Activated B cell treated with CpG ODN at 0.5 μM for 24 hours (primary cell): ENCODE measurements around the gene ZMYND8. TPM values are rescaled to one million over a fixed set of nuclear protein-coding genes. Genes with fewer than 3 reads are reported as not detected.
"Not testable (repeated sequence)": the region's sequence is repeated elsewhere in the genome, so short reads cannot be mapped to it uniquely, and the experiment has no call there.

ENCODE experiments used
- ATAC-seq: fragments of 200-7000 bp; cut with Tn5 transposase; one replicate; pipeline ENCODE4 v1.10.0; 2021; ENCODE audit warnings: low read depth, mild to moderate bottlenecking, moderate library complexity
- CTCF ChIA-PET: fragments of 350-600 bp; sonication (Branson Sonifier 250); formaldehyde crosslinking; loops from one replicate; lab custom pipeline; 2021; ENCODE audit warnings: antibody characterized with exemption; lab: Charles Lee
- POLR2A ChIA-PET: fragments of 350-600 bp; sonication (Branson Sonifier 250); formaldehyde crosslinking; loops from one replicate; lab custom pipeline; 2021; ENCODE audit warnings: antibody characterized with exemption; lab: Charles Lee
- DNase-seq: peaks from one replicate; pipeline ENCODE4 v3.0.0; 2022
- H3K27ac Mint-ChIP-seq: one replicate; pipeline ENCODE4 v1.8.0; 2020; ENCODE audit warnings: mixed read lengths
- H3K27me3 Mint-ChIP-seq: one replicate; pipeline ENCODE4 v1.8.0; 2021; ENCODE audit warnings: mixed read lengths
- H3K36me3 Mint-ChIP-seq: one replicate; pipeline ENCODE4 v1.8.0; 2021; ENCODE audit warnings: low read depth, mixed read lengths
- H3K4me1 Mint-ChIP-seq: one replicate; pipeline ENCODE4 v1.8.0; 2021; ENCODE audit warnings: mixed read lengths
- H3K4me3 Mint-ChIP-seq: one replicate; pipeline ENCODE4 v1.8.0; 2020; ENCODE audit warnings: mild to moderate bottlenecking, mixed read lengths
- H3K9me3 Mint-ChIP-seq: one replicate; pipeline ENCODE4 v1.8.0; 2020; ENCODE audit warnings: mixed read lengths
- CTCF ChIP-seq: fragments of 200-600 bp; IDR thresholded peaks from one replicate; pipeline ENCODE4 v1.8.0; 2022; ENCODE audit warnings: antibody characterized with exemption, mild to moderate bottlenecking
- intact Hi-C: fragments of 100-400 bp; cut with micrococcal nuclease; formaldehyde crosslinking; loops from one replicate; pipeline ENCODE4 v1.15.1; 2024
- total RNA-seq: library from RNA; stranded (reverse); gene quantifications from 2 replicates; pipeline ENCODE4 v1.2.3, GENCODE V29; 2022

ZMYND8 gene
- total RNA-seq, 1 donor from 2014 or later, result 42.6 TPM

DNA sequence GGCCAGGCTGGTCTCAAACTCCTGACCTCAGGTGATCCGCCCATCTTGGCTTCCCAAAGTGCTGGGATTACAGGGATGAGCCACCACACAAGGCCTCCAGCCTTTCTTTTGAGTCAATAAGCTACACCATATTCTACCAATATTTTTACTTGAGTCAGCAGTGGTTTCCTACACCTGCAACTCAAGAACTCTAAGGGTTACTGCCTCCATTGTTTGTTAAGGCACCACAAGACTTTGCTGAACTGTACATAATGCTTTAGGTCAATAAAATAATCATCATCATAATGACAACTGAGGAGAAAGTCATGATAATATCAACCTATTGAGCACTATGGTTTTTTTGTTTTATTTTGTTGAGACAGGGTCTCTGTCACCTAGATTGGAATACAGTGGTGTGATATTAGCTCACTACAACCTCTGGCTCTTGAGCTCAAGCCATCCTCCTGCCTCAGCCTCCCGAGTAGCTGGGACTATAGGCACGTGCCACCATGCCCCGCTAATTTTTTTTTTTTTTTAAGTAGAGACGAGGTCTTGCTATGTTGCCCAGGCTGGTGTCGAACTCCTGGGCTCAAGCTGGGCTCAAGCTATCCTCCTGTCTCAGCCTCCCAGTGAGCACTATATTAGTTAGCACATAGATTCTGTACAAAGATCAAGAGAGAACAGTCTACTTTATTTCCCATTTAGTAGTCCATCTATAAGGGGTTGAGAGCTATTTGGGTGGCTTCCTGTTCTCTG lies 34.9 kb upstream of the ZMYND8 start:
- DNase-seq, result no peak
- H3K27ac Mint-ChIP-seq, result peak overlapping the region; percentile 95
- peaks cover 50% of the 10 kb centered on the region for H3K4me1 Mint-ChIP-seq
- H3K4me3 Mint-ChIP-seq, result peak overlapping the region; percentile 55
- intact Hi-C loops, result loop anchor here (1.0 to 5.0 kb wide), 5 partner anchors 21 to 221 kb away; no protein-coding TSS in a partner anchor
- ATAC-seq, result no peak
- ChIA-PET CTCF (interaction anchor here (0.9 to 2.4 kb wide), 5 partner anchors 21 to 229 kb away, joined by 3 to 10 read pairs (median 6); no protein-coding TSS in a partner anchor), POLR2A (interaction anchor here (0.7 to 6.3 kb wide), 15 partner anchors 15 to 169 kb away, joined by 3 to 174 read pairs (median 6); partner anchors contain the start of genes NCOA3 and ZMYND8)
- no peaks in the 10 kb centered on the region for H3K27me3 Mint-ChIP-seq
- no peak for TF ChIP-seq CTCF
- peaks cover 4% of the 10 kb centered on the region for H3K9me3 Mint-ChIP-seq
- peaks cover 12% of the 10 kb centered on the region for H3K36me3 Mint-ChIP-seq

- ATAC-seq (peak; percentile 64), DNase-seq (no peak)
- no peak for TF ChIP-seq CTCF
- peaks cover 51% of the 10 kb centered on the region for H3K4me1 Mint-ChIP-seq
- intact Hi-C loops, result loop anchor here (5.0 kb wide), 1 partner anchor 222 kb away; no protein-coding TSS in a partner anchor
- ChIA-PET CTCF (interaction anchor here (1.6 to 2.0 kb wide), 2 partner anchors 117 to 231 kb away, joined by 4 to 5 read pairs; no protein-coding TSS in a partner anchor), POLR2A (interaction anchor here (0.7 to 6.3 kb wide), 10 partner anchors 13 to 176 kb away, joined by 3 to 174 read pairs (median 6); partner anchors contain the start of gene NCOA3)
- H3K4me3 Mint-ChIP-seq, result peak overlapping the region; percentile 59
- H3K27ac Mint-ChIP-seq, result peak overlapping the region; percentile 87
- H3K9me3 Mint-ChIP-seq, result peaks cover 4% of the 10 kb centered on the region
- H3K27me3 Mint-ChIP-seq, result no peaks in the 10 kb centered on the region
- peaks cover 9% of the 10 kb centered on the region for H3K36me3 Mint-ChIP-seq
Observed at GRCh38 chr20:47389867-47390347, 33.4 kb upstream of the ZMYND8 start.

DNA sequence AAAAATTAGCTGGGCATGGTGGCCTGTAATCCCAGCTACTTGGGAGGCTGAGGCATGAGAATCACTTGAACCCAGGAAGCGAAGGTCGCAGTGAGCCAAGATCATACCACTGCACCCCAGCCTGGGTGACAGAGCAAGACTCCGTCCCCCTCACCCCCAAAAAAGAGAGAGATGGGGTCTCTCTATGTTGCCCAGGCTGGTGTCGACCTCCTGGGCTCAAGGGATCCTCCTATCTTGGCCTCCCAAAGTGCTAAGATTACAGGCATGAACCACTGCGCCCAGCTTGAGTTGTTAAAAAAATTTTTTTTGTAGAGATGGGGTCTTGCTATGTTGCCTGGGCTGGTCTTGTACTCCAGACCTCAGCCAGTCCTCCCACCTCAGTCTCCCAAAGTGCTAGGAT lies 29.5 kb upstream of the ZMYND8 start:
- ChIA-PET POLR2A (interaction anchor here (0.6 to 4.3 kb wide), 5 partner anchors 26 to 166 kb away, joined by 3 to 33 read pairs (median 12); partner anchors contain the start of genes NCOA3 and ZMYND8), CTCF (interaction anchor here (7.8 kb wide), 1 partner anchor 112 kb away, joined by 398 read pairs; no protein-coding TSS in a partner anchor)
- not testable (repeated sequence) for H3K27me3 Mint-ChIP-seq, H3K9me3 Mint-ChIP-seq, H3K4me3 Mint-ChIP-seq, ATAC-seq, H3K36me3 Mint-ChIP-seq, DNase-seq, H3K27ac Mint-ChIP-seq
- peaks cover 39% of the 10 kb centered on the region for H3K4me1 Mint-ChIP-seq
- intact Hi-C loops, result loop anchor here (2.0 kb wide), 2 partner anchors 25 to 117 kb away; no protein-coding TSS in a partner anchor

- H3K9me3 Mint-ChIP-seq, result no peaks in the 10 kb centered on the region
- DNase-seq (no peak), ATAC-seq (no peak)
- H3K36me3 Mint-ChIP-seq, result no peaks in the 10 kb centered on the region
- peaks cover 23% of the 10 kb centered on the region for H3K4me1 Mint-ChIP-seq
- no peak overlapping the region for H3K27ac Mint-ChIP-seq
- H3K4me3 Mint-ChIP-seq, result no peak overlapping the region
- intact Hi-C loops, result loop anchor here (5.0 kb wide), 2 partner anchors 34 to 636 kb away; no protein-coding TSS in a partner anchor
- H3K27me3 Mint-ChIP-seq, result no peaks in the 10 kb centered on the region
- no peak for TF ChIP-seq CTCF
- ChIA-PET CTCF (interaction anchor here (0.8 to 7.8 kb wide), 32 partner anchors 10 to 1238 kb away, joined by 3 to 398 read pairs (median 12); partner anchors contain the start of genes NCOA3 and ZMYND8), POLR2A (interaction anchor here (0.6 to 4.3 kb wide), 14 partner anchors 14 to 138 kb away, joined by 3 to 47 read pairs (median 4); partner anchors contain the start of gene NCOA3)
Observed at GRCh38 chr20:47382746-47383415, 26.4 kb upstream of the ZMYND8 start.

- ChIA-PET POLR2A (interaction anchor here (0.7 to 1.3 kb wide), 2 partner anchors 24 to 232 kb away, joined by 3 to 4 read pairs; partner anchors contain the start of gene ZMYND8), CTCF (interaction anchor here (2.5 to 7.8 kb wide), 2 partner anchors 107 to 240 kb away, joined by 14 to 398 read pairs; no protein-coding TSS in a partner anchor)
- Mint-ChIP-seq H3K4me1 (peaks cover 16% of the 10 kb centered on the region), H3K4me3 (no peak overlapping the region), H3K9me3 (no peaks in the 10 kb centered on the region), H3K27me3 (no peaks in the 10 kb centered on the region), H3K36me3 (no peaks in the 10 kb centered on the region), H3K27ac (no peak overlapping the region)
- intact Hi-C loops, result loop anchor here (5.0 kb wide), 2 partner anchors 37 to 633 kb away; no protein-coding TSS in a partner anchor
- no peak for TF ChIP-seq CTCF
- ATAC-seq (no peak), DNase-seq (no peak)
Observed at GRCh38 chr20:47380481-47380880, 24.0 kb upstream of the ZMYND8 start.
